ENCODE results near the gene SFTPB.
"Not testable (repeated sequence)": the region's sequence is repeated elsewhere in the genome, so short reads cannot be mapped to it uniquely, and the experiment has no call there.

The SFTPB gene

GRCh38 chr2:85666435-85667316 lies 1.3 kb downstream of the SFTPB start:
- Histone ChIP-seq H3K36me3 (ENCODE audit: insufficient read depth, low read length) (no peaks in the 10 kb centered on the region), H3K9me3 (ENCODE audit: low read depth, low read length) (no peaks in the 10 kb centered on the region), H3K9ac (ENCODE audit: insufficient read length) (no peak overlapping the region), H3K4me3 (no peak overlapping the region), H3K27ac (no peak overlapping the region)
- no peak for DNase-seq (ENCODE audit: low read depth, low spot score)
- TF ChIP-seq EZH2 (IDR thresholded peaks at IDR 0.05) (no peak), FOXP2 (optimal IDR thresholded peaks at IDR 0.05; ENCODE audit: control extremely low read depth, extremely low read length, insufficient read depth) (no peak), POLR2AphosphoS5 (IDR thresholded peaks at IDR 0.05; ENCODE audit: borderline replicate concordance, low read depth, low read length) (no peak)

GRCh38 chr2:85666016-85666415 lies 2.0 kb downstream of the SFTPB start:
- Histone ChIP-seq H3K27ac (no peak overlapping the region), H3K4me3 (no peak overlapping the region), H3K9ac (ENCODE audit: insufficient read length) (no peak overlapping the region), H3K36me3 (ENCODE audit: insufficient read depth, low read length) (no peaks in the 10 kb centered on the region), H3K9me3 (ENCODE audit: low read depth, low read length) (no peaks in the 10 kb centered on the region)
- TF ChIP-seq EZH2 (IDR thresholded peaks at IDR 0.05) = no peak
- TF ChIP-seq FOXP2 (optimal IDR thresholded peaks at IDR 0.05; ENCODE audit: control extremely low read depth, extremely low read length, insufficient read depth) = no peak
- TF ChIP-seq POLR2AphosphoS5 (IDR thresholded peaks at IDR 0.05; ENCODE audit: borderline replicate concordance, low read depth, low read length) = no peak
- DNase-seq (ENCODE audit: low read depth, low spot score) = no peak

- H3K4me3 ChIP-seq = no peak overlapping the region
- H3K27ac ChIP-seq = no peak overlapping the region
- no peaks in the 10 kb centered on the region for H3K9me3 ChIP-seq (ENCODE audit: low read depth, low read length)
- no peak for TF ChIP-seq EZH2 (IDR thresholded peaks at IDR 0.05)
- no peak for TF ChIP-seq POLR2AphosphoS5 (IDR thresholded peaks at IDR 0.05; ENCODE audit: borderline replicate concordance, low read depth, low read length)
- TF ChIP-seq FOXP2 (optimal IDR thresholded peaks at IDR 0.05; ENCODE audit: control extremely low read depth, extremely low read length, insufficient read depth) = no peak
- no peaks in the 10 kb centered on the region for H3K36me3 ChIP-seq (ENCODE audit: insufficient read depth, low read length)
- no peak overlapping the region for H3K9ac ChIP-seq (ENCODE audit: insufficient read length)
- no peak for DNase-seq (ENCODE audit: low read depth, low spot score)
Measured at GRCh38 chr2:85665264-85665937, 2.6 kb downstream of the SFTPB start.

- no peak overlapping the region for H3K4me3 ChIP-seq
- H3K9me3 ChIP-seq (ENCODE audit: low read depth, low read length) = no peaks in the 10 kb centered on the region
- no peak overlapping the region for H3K27ac ChIP-seq
- no peaks in the 10 kb centered on the region for H3K36me3 ChIP-seq (ENCODE audit: insufficient read depth, low read length)
- H3K9ac ChIP-seq (ENCODE audit: insufficient read length) = no peak overlapping the region
- TF ChIP-seq FOXP2 (optimal IDR thresholded peaks at IDR 0.05; ENCODE audit: control extremely low read depth, extremely low read length, insufficient read depth) (no peak), EZH2 (IDR thresholded peaks at IDR 0.05) (no peak), POLR2AphosphoS5 (IDR thresholded peaks at IDR 0.05; ENCODE audit: borderline replicate concordance, low read depth, low read length) (no peak)
- DNase-seq (ENCODE audit: low read depth, low spot score) = no peak
Measured at GRCh38 chr2:85663594-85664565, 4.1 kb downstream of the SFTPB start.

- Histone ChIP-seq H3K9me3 (ENCODE audit: low read depth, low read length) (no peaks in the 10 kb centered on the region), H3K9ac (ENCODE audit: insufficient read length) (no peak overlapping the region), H3K4me3 (no peak overlapping the region), H3K27ac (no peak overlapping the region), H3K36me3 (ENCODE audit: insufficient read depth, low read length) (no peaks in the 10 kb centered on the region)
- DNase-seq (ENCODE audit: low read depth, low spot score) = no peak
- TF ChIP-seq POLR2AphosphoS5 (IDR thresholded peaks at IDR 0.05; ENCODE audit: borderline replicate concordance, low read depth, low read length) (no peak), FOXP2 (optimal IDR thresholded peaks at IDR 0.05; ENCODE audit: control extremely low read depth, extremely low read length, insufficient read depth) (no peak), EZH2 (IDR thresholded peaks at IDR 0.05) (no peak)
Measured at GRCh38 chr2:85662899-85663593, 5.0 kb downstream of the SFTPB start.

GRCh38 chr2:85661139-85661858 lies 6.7 kb downstream of the SFTPB start:
- Histone ChIP-seq H3K4me3 (no peak overlapping the region), H3K9ac (ENCODE audit: insufficient read length) (no peak overlapping the region), H3K27ac (no peak overlapping the region), H3K36me3 (ENCODE audit: insufficient read depth, low read length) (no peaks in the 10 kb centered on the region; the same call in 1 of the 2 replicates), H3K9me3 (ENCODE audit: low read depth, low read length) (no peaks in the 10 kb centered on the region)
- no peak for DNase-seq (ENCODE audit: low read depth, low spot score)
- TF ChIP-seq EZH2 (IDR thresholded peaks at IDR 0.05) = no peak

GRCh38 chr2:85660725-85661124 lies 7.3 kb downstream of the SFTPB start:
- TF ChIP-seq EZH2 (IDR thresholded peaks at IDR 0.05) = no peak
- TF ChIP-seq POLR2AphosphoS5 (IDR thresholded peaks at IDR 0.05; ENCODE audit: borderline replicate concordance, low read depth, low read length) = no peak
- TF ChIP-seq FOXP2 (optimal IDR thresholded peaks at IDR 0.05; ENCODE audit: control extremely low read depth, extremely low read length, insufficient read depth) = no peak

GRCh38 chr2:85660301-85660700 lies 7.7 kb downstream of the SFTPB start:
- H3K9me3 ChIP-seq (ENCODE audit: low read depth, low read length); H3K36me3 ChIP-seq (ENCODE audit: insufficient read depth, low read length); DNase-seq (ENCODE audit: low read depth, low spot score); H3K4me3 ChIP-seq; H3K27ac ChIP-seq; H3K9ac ChIP-seq (ENCODE audit: insufficient read length): not testable (repeated sequence)

More at GRCh38 chr2:85660725-85661124, 7.3 kb downstream of the SFTPB start:
- H3K36me3 ChIP-seq (ENCODE audit: insufficient read depth, low read length) = peaks cover 6% of the 10 kb centered on the region; the same call in 1 of the 2 replicates
- no peak overlapping the region for H3K9ac ChIP-seq (ENCODE audit: insufficient read length)
- DNase-seq (ENCODE audit: low read depth, low spot score) = no peak
- H3K27ac ChIP-seq = no peak overlapping the region
- H3K9me3 ChIP-seq (ENCODE audit: low read depth, low read length) = no peaks in the 10 kb centered on the region
- no peak overlapping the region for H3K4me3 ChIP-seq

Data from SK-N-MC (cell line).